Measurements from ENCODE around the gene GALNS. TPM values are rescaled to one million over a fixed set of nuclear protein-coding genes. Genes with fewer than 3 reads are reported as not detected.

GALNS gene
- total and polyA plus RNA-seq, 2 experiments from 2014 or later, result 9.7 to 18.8 TPM

GRCh38 chr16:88805340-88805715 is 51.4 kb downstream of the GALNS start:
- DNase-seq (ENCODE audit: low spot score) (no peak), ATAC-seq (no peak)
- no peaks in the 10 kb centered on the region for H3K9me2 ChIP-seq (ENCODE audit: insufficient read depth)
- H3K27me3 ChIP-seq (ENCODE audit: insufficient read depth), result no peaks in the 10 kb centered on the region
- H2AFZ ChIP-seq, result no peak overlapping the region
- Mint-ChIP-seq H3K27ac (no peak overlapping the region), H3K9me3 (peaks cover 4% of the 10 kb centered on the region; the same call in 1 of the 3 replicates), H3K36me3 (ENCODE audit: low read depth) (peaks cover 65% of the 10 kb centered on the region), H3K4me1 (peaks cover 3% of the 10 kb centered on the region; the same call in 1 of the 3 replicates), H3K27me3 (ENCODE audit: insufficient read depth, low read depth, poor library complexity) (peaks cover 46% of the 10 kb centered on the region), H3K4me3 (peak overlapping the region; percentile 85; the same call in 2 of the 3 replicates)
- TF ChIP-seq, protein P1, sequence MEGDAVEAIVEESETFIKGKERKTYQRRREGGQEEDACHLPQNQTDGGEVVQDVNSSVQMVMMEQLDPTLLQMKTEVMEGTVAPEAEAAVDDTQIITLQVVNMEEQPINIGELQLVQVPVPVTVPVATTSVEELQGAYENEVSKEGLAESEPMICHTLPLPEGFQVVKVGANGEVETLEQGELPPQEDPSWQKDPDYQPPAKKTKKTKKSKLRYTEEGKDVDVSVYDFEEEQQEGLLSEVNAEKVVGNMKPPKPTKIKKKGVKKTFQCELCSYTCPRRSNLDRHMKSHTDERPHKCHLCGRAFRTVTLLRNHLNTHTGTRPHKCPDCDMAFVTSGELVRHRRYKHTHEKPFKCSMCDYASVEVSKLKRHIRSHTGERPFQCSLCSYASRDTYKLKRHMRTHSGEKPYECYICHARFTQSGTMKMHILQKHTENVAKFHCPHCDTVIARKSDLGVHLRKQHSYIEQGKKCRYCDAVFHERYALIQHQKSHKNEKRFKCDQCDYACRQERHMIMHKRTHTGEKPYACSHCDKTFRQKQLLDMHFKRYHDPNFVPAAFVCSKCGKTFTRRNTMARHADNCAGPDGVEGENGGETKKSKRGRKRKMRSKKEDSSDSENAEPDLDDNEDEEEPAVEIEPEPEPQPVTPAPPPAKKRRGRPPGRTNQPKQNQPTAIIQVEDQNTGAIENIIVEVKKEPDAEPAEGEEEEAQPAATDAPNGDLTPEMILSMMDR (conservative IDR thresholded peaks at IDR 0.05; ENCODE audit: low read depth in 2 of 2), result no peak
- no peak for TF ChIP-seq EZH2phosphoT487 (IDR thresholded peaks at IDR 0.05; ENCODE audit: unreplicated experiment)
- no peak for TF ChIP-seq JUNB (IDR thresholded peaks at IDR 0.05; ENCODE audit: unreplicated experiment)
- no peak for TF ChIP-seq ETS1 (IDR thresholded peaks at IDR 0.05)
- TF ChIP-seq STAT1 (IDR thresholded peaks at IDR 0.05; ENCODE audit: unreplicated experiment), result no peak
- TF ChIP-seq ZNF462 (CRISPR knock-in tag; IDR thresholded peaks at IDR 0.05), result no peak
- no peak for TF ChIP-seq POLR2AphosphoS5 (IDR thresholded peaks at IDR 0.05; ENCODE audit: low read depth)
- no peak for TF ChIP-seq ZNF331 (CRISPR knock-in tag; IDR thresholded peaks at IDR 0.05; ENCODE audit: low read depth)
- peaks cover 13% of the 10 kb centered on the region for H3K79me2 ChIP-seq (replicated peaks; ENCODE audit: insufficient read depth)
- no peaks in the 10 kb centered on the region; the same call in 1 of the 2 replicates for H3K4me1 ChIP-seq (ENCODE audit: insufficient read depth)
- peaks cover 16% of the 10 kb centered on the region for H3K36me3 ChIP-seq (ENCODE audit: insufficient read depth)
- peak overlapping the region; percentile 83; the same call in 1 of the 2 replicates for H3K4me3 ChIP-seq
- H3F3A ChIP-seq (replicated peaks; ENCODE audit: low read depth), result peaks cover 59% of the 10 kb centered on the region
- no peak overlapping the region for H3K27ac ChIP-seq (ENCODE audit: low read depth)
- H3K4me2 ChIP-seq, result peak overlapping the region; percentile 97
- H4K20me1 ChIP-seq (replicated peaks; ENCODE audit: insufficient read depth), result no peaks in the 10 kb centered on the region; the same call in none of the 2 replicates

Measured in GM23338 (cell line).